Right lobe of liver (tissue), 4 donors: ENCODE data around the gene SHISA9.

Experiments used
- CTCF ChIP-seq, 4 donors: fragments of 200-600 bp in 3 of 4; fragments of 450-650 bp in 1 of 4; IDR thresholded peaks; one replicate each; pipeline versions ENCODE4 v1.5.1 to v1.8.0; 2016 to 2022; ENCODE audit warnings: antibody characterized with exemption in 4 of 4, mild to moderate bottlenecking in 2 of 4
- POLR2A ChIP-seq: fragments of 450-650 bp; IDR thresholded peaks from one replicate; pipeline ENCODE4 v1.6.1; 2017; ENCODE audit warnings: antibody characterized with exemption, mild to moderate bottlenecking
- donor health status: DM: no; HTN: no; CAD: no.
- donor health status: DM: no; HTN: no; CAD: no.
- donor health status: DM: no; HTN: yes; CAD: no.

- TF ChIP-seq CTCF (IDR thresholded peaks at IDR 0.05) (no peak), POLR2A (no peak)
Observed at GRCh38 chr16:13109171-13109570, 207.8 kb downstream of the SHISA9 start.
